ENCODE data around the gene PTCSC3.

- no peak for TF ChIP-seq CTCF (IDR thresholded peaks at IDR 0.05)
- TF ChIP-seq POLR2A (IDR thresholded peaks at IDR 0.05): no peak
- no peak for TF ChIP-seq POLR2AphosphoS5 (IDR thresholded peaks at IDR 0.05; ENCODE audit: insufficient read depth in 1 of 2, low read depth in 1 of 2)
Observed at GRCh38 chr14:36212577-36212976, 36.1 kb upstream of the PTCSC3 start.
